OCI-LY7 (cell line): Measurements from ENCODE around the gene JAKMIP2. TPM values are rescaled to one million over a fixed set of nuclear protein-coding genes. Genes with fewer than 3 reads are reported as not detected.

Experiments used
- BruUV-seq: library from RNA; stranded (reverse); fragments of 400-500 nt; replicated peaks from 2 replicates; lab custom pipeline; 2021; lab: Mats Ljungman, UMichigan
- CTCF ChIA-PET: fragments of 300-600 bp; sonication (Branson Sonifier 250); formaldehyde crosslinking; loops from one replicate; lab custom pipeline; 2022; ENCODE audit warnings: antibody characterized with exemption; ENCODE audit not compliant: unreplicated experiment; lab: Charles Lee
- POLR2A ChIA-PET: fragments of 300-600 bp; sonication (Branson Sonifier 250); formaldehyde crosslinking; loops from one replicate; lab custom pipeline; 2022; ENCODE audit warnings: antibody characterized with exemption; lab: Charles Lee
- DNase-seq: peaks from one replicate; pipeline ENCODE4 v3.0.0-alpha.2; 2015; ENCODE audit warnings: low spot score
- H2AFZ ChIP-seq: fragments of 200-600 bp; sonication (generic), shearing (Covaris generic); 2 replicates; pipeline ENCODE4 v1.6.1; 2014; ENCODE audit warnings: mild to moderate bottlenecking, antibody characterized with exemption, low read length, moderate library complexity
- H3K27ac ChIP-seq: fragments of 200-600 bp; sonication (generic); 2 replicates; pipeline ENCODE4 v1.5.1; 2014; ENCODE audit warnings: mixed run types, low read depth, mild to moderate bottlenecking, moderate library complexity, low read length, inconsistent platforms; ENCODE audit not compliant: poor library complexity, severe bottlenecking
- H3K36me3 ChIP-seq: fragments of 200-600 bp; sonication (generic); 2 replicates; pipeline ENCODE4 v1.6.1; 2014; ENCODE audit warnings: mild to moderate bottlenecking, antibody characterized with exemption, low read length, moderate library complexity, mixed read lengths; ENCODE audit not compliant: insufficient read depth
- H3K4me1 ChIP-seq: fragments of 200-600 bp; sonication (generic); 2 replicates; pipeline ENCODE4 v1.5.1; 2014; ENCODE audit warnings: mild to moderate bottlenecking, low read length; ENCODE audit not compliant: insufficient read depth, poor library complexity, severe bottlenecking
- H3K4me2 ChIP-seq: fragments of 200-600 bp; sonication (generic); 2 replicates; pipeline ENCODE4 v1.6.1; 2014; ENCODE audit warnings: mild to moderate bottlenecking, low read length
- H3K4me3 ChIP-seq: fragments of 200-600 bp; sonication (generic); 2 replicates; pipeline ENCODE4 v1.5.1; 2014; ENCODE audit warnings: mild to moderate bottlenecking, low read depth, low read length; ENCODE audit not compliant: poor library complexity, severe bottlenecking
- H3K79me2 ChIP-seq: fragments of 200-600 bp; sonication (generic); 2 replicates; pipeline ENCODE4 v1.6.1; 2016; ENCODE audit warnings: low read depth, mild to moderate bottlenecking, low read length, moderate library complexity, mixed read lengths; ENCODE audit not compliant: insufficient read depth
- H3K9me2 ChIP-seq: fragments of 200-600 bp; sonication (generic); 2 replicates; pipeline ENCODE4 v1.6.1; 2016; ENCODE audit warnings: mild to moderate bottlenecking, low read length, mixed read lengths; ENCODE audit not compliant: insufficient read depth
- H3K9me3 ChIP-seq: fragments of 200-600 bp; sonication (generic); 2 replicates; pipeline ENCODE4 v1.6.1; 2014; ENCODE audit warnings: mild to moderate bottlenecking, mixed run types, low read length, mixed read lengths
- H4K20me1 ChIP-seq: fragments of 200-600 bp; sonication (generic); 2 replicates; pipeline ENCODE4 v1.6.1; 2014; ENCODE audit warnings: mild to moderate bottlenecking, antibody characterized with exemption, low read length, moderate library complexity, mixed read lengths; ENCODE audit not compliant: insufficient read depth
- CTCF ChIP-seq: fragments of 200-600 bp; sonication (generic); conservative IDR thresholded peaks from 2 replicates; pipeline ENCODE4 v1.5.1; 2014; ENCODE audit warnings: mild to moderate bottlenecking, antibody characterized with exemption, low read length, moderate library complexity, mixed read lengths
- EZH2phosphoT487 ChIP-seq: fragments of 200-600 bp; sonication (generic); IDR thresholded peaks from 2 replicates; pipeline ENCODE4 v1.6.1; 2018; ENCODE audit warnings: low read depth, borderline replicate concordance, mild to moderate bottlenecking, mixed run types, antibody characterized with exemption, low read length, moderate library complexity, mixed read lengths
- intact Hi-C: fragments of 100-400 bp; cut with micrococcal nuclease; formaldehyde crosslinking; loops from one replicate; pipeline ENCODE4 v1.10.0; 2022; ENCODE audit not compliant: unreplicated experiment
- total RNA-seq, 2 experiments: library from RNA; depleted of rRNA in 1 of 2; stranded (reverse); fragments of >200 nt in 1 of 2; shearing (Covaris generic) in 1 of 2; gene quantifications; 2 replicates each; pipeline ENCODE4 v1.2.3, GENCODE V29; 2014 to 2022

The JAKMIP2 gene
- total RNA-seq, 2 experiments from 2014 or later, result 4.0 to 14.5 TPM

GRCh38 chr5:147734894-147735293 lies 47.6 kb downstream of the JAKMIP2 start:
- H3K4me1 ChIP-seq, result peaks cover 7% of the 10 kb centered on the region
- no peak overlapping the region for H2AFZ ChIP-seq
- ChIA-PET CTCF (no interaction called here), POLR2A (no interaction called here)
- intact Hi-C loops, result no loop called here
- no TSS peak for BruUV-seq
- DNase-seq, result no peak
- no peaks in the 10 kb centered on the region for H3K36me3 ChIP-seq
- H3K79me2 ChIP-seq, result no peaks in the 10 kb centered on the region
- no peaks in the 10 kb centered on the region for H3K9me3 ChIP-seq
- no peak overlapping the region for H3K4me2 ChIP-seq
- no peaks in the 10 kb centered on the region for H4K20me1 ChIP-seq
- H3K27ac ChIP-seq, result no peak overlapping the region
- H3K9me2 ChIP-seq, result no peaks in the 10 kb centered on the region
- TF ChIP-seq EZH2phosphoT487 (no peak), CTCF (no peak)
- H3K4me3 ChIP-seq, result no peak overlapping the region

GRCh38 chr5:147733075-147733474 lies 49.5 kb downstream of the JAKMIP2 start:
- Histone ChIP-seq H3K9me2 (no peaks in the 10 kb centered on the region), H3K36me3 (no peaks in the 10 kb centered on the region), H4K20me1 (no peaks in the 10 kb centered on the region), H3K79me2 (no peaks in the 10 kb centered on the region), H2AFZ (no peak overlapping the region), H3K4me2 (no peak overlapping the region), H3K4me3 (no peak overlapping the region), H3K27ac (no peak overlapping the region), H3K4me1 (peaks cover 7% of the 10 kb centered on the region), H3K9me3 (no peaks in the 10 kb centered on the region)
- intact Hi-C loops, result no loop called here
- DNase-seq, result no peak
- CTCF ChIA-PET, result no interaction called here
- TF ChIP-seq CTCF, result no peak
- no peak for TF ChIP-seq EZH2phosphoT487
- POLR2A ChIA-PET, result no interaction called here
- BruUV-seq, result no TSS peak

- H3K4me3 ChIP-seq, result no peak overlapping the region
- CTCF ChIA-PET, result no interaction called here
Measured at GRCh38 chr5:147732291-147732883, 50.1 kb downstream of the JAKMIP2 start.

More at GRCh38 chr5:147732291-147732883, 50.1 kb downstream of the JAKMIP2 start:
- TF ChIP-seq EZH2phosphoT487, result no peak
- TF ChIP-seq CTCF, result no peak
- POLR2A ChIA-PET, result no interaction called here
- Histone ChIP-seq H3K9me3 (no peaks in the 10 kb centered on the region), H3K79me2 (no peaks in the 10 kb centered on the region), H3K9me2 (no peaks in the 10 kb centered on the region), H3K27ac (no peak overlapping the region), H3K4me1 (peaks cover 7% of the 10 kb centered on the region), H3K4me2 (no peak overlapping the region), H3K36me3 (no peaks in the 10 kb centered on the region), H4K20me1 (no peaks in the 10 kb centered on the region), H2AFZ (no peak overlapping the region)
- no peak for DNase-seq
- no TSS peak for BruUV-seq
- intact Hi-C loops, result no loop called here
